Duodenal mucosa (tissue), 2 donors: Measurements from ENCODE around the gene LRFN4.

ENCODE experiments used
- H3K27ac ChIP-seq: one replicate; pipeline ENCODE4 v1.7.0; 2013; ENCODE audit warnings: low read depth, low read length
- H3K27me3 ChIP-seq, 2 donors: one replicate each; pipeline ENCODE4 v1.7.0; 2013; ENCODE audit warnings: low read length in 2 of 2, control low read depth in 1 of 2; ENCODE audit not compliant: insufficient read depth in 2 of 2, control insufficient read depth in 1 of 2
- H3K36me3 ChIP-seq, 2 donors: one replicate each; pipeline ENCODE4 v1.7.0; 2013; ENCODE audit warnings: low read length in 2 of 2, control low read depth in 1 of 2; ENCODE audit not compliant: insufficient read depth in 2 of 2, control insufficient read depth in 1 of 2
- H3K4me1 ChIP-seq, 2 donors: one replicate each; pipeline ENCODE4 v1.7.0; 2013; ENCODE audit warnings: low read length in 2 of 2, control low read depth in 1 of 2; ENCODE audit not compliant: insufficient read depth in 2 of 2, control insufficient read depth in 1 of 2
- H3K4me3 ChIP-seq, 2 donors: one replicate each; pipeline ENCODE4 v1.7.0; 2013; ENCODE audit warnings: low read length in 2 of 2, low read depth in 1 of 2
- H3K9ac ChIP-seq, 2 donors: one replicate each; pipeline ENCODE4 v1.7.0; 2013; ENCODE audit warnings: low read length in 2 of 2, low read depth in 1 of 2
- H3K9me3 ChIP-seq, 2 donors: one replicate each; pipeline ENCODE4 v1.7.0; 2013; ENCODE audit warnings: low read length in 2 of 2, control low read depth in 1 of 2; ENCODE audit not compliant: control insufficient read depth in 1 of 2

LRFN4 gene

GRCh38 chr11:66887526-66887925 lies 30.7 kb downstream of the LRFN4 start:
- H3K27ac ChIP-seq = no peak overlapping the region
- H3K4me1 ChIP-seq = peaks cover 5 to 9% of the 10 kb centered on the region in 2 donors
- H3K9ac ChIP-seq = no peak overlapping the region
- H3K27me3 ChIP-seq = no peaks in the 10 kb centered on the region
- no peaks in the 10 kb centered on the region for H3K9me3 ChIP-seq
- no peaks in the 10 kb centered on the region for H3K36me3 ChIP-seq
- no peak overlapping the region for H3K4me3 ChIP-seq

GRCh38 chr11:66888282-66888681 lies 31.4 kb downstream of the LRFN4 start:
- H3K27ac ChIP-seq = no peak overlapping the region
- H3K36me3 ChIP-seq = no peaks in the 10 kb centered on the region
- no peak overlapping the region for H3K4me3 ChIP-seq
- no peaks in the 10 kb centered on the region for H3K9me3 ChIP-seq
- peaks cover 2 to 5% of the 10 kb centered on the region in 2 donors for H3K4me1 ChIP-seq
- H3K27me3 ChIP-seq = no peaks in the 10 kb centered on the region
- H3K9ac ChIP-seq = no peak overlapping the region

- Histone ChIP-seq H3K4me3 (no peak overlapping the region), H3K9ac (no peak overlapping the region), H3K36me3 (no peaks in the 10 kb centered on the region), H3K9me3 (no peaks in the 10 kb centered on the region), H3K27ac (no peak overlapping the region), H3K27me3 (no peaks in the 10 kb centered on the region), H3K4me1 (peaks cover 0 to 5% of the 10 kb centered on the region in 2 donors)
Measured at GRCh38 chr11:66889960-66890359, 33.1 kb downstream of the LRFN4 start.

- no peak overlapping the region for H3K9ac ChIP-seq
- no peaks in the 10 kb centered on the region for H3K27me3 ChIP-seq
- no peaks in the 10 kb centered on the region for H3K36me3 ChIP-seq
- H3K9me3 ChIP-seq = no peaks in the 10 kb centered on the region
- peaks cover 0 to 5% of the 10 kb centered on the region in 2 donors for H3K4me1 ChIP-seq
- H3K4me3 ChIP-seq = no peak overlapping the region
- H3K27ac ChIP-seq = no peak overlapping the region
Measured at GRCh38 chr11:66891851-66892660, 35.2 kb downstream of the LRFN4 start.

GRCh38 chr11:66892911-66893310 lies 36.0 kb downstream of the LRFN4 start:
- Histone ChIP-seq H3K4me3 (no peak overlapping the region), H3K27ac (no peak overlapping the region), H3K9ac (no peak overlapping the region), H3K36me3 (no peaks in the 10 kb centered on the region), H3K4me1 (peaks cover 0 to 5% of the 10 kb centered on the region in 2 donors), H3K9me3 (no peaks in the 10 kb centered on the region), H3K27me3 (no peaks in the 10 kb centered on the region)

- Histone ChIP-seq H3K9me3 (no peaks in the 10 kb centered on the region), H3K36me3 (no peaks in the 10 kb centered on the region), H3K27ac (no peak overlapping the region), H3K4me1 (peaks cover 0 to 5% of the 10 kb centered on the region in 2 donors), H3K27me3 (no peaks in the 10 kb centered on the region), H3K9ac (no peak overlapping the region), H3K4me3 (no peak overlapping the region)
Measured at GRCh38 chr11:66894141-66894540, 37.3 kb downstream of the LRFN4 start.

GRCh38 chr11:66901964-66902390 lies 45.1 kb downstream of the LRFN4 start:
- no peaks in the 10 kb centered on the region for H3K27me3 ChIP-seq
- peaks cover 3 to 22% of the 10 kb centered on the region in 2 donors for H3K4me1 ChIP-seq
- H3K27ac ChIP-seq = no peak overlapping the region
- no peak overlapping the region for H3K9ac ChIP-seq
- H3K4me3 ChIP-seq = no peak overlapping the region
- H3K9me3 ChIP-seq = no peaks in the 10 kb centered on the region
- H3K36me3 ChIP-seq = no peaks in the 10 kb centered on the region

GRCh38 chr11:66902486-66903177 lies 45.8 kb downstream of the LRFN4 start:
- no peak overlapping the region for H3K27ac ChIP-seq
- H3K4me1 ChIP-seq = peaks cover 3 to 22% of the 10 kb centered on the region in 2 donors
- no peaks in the 10 kb centered on the region for H3K36me3 ChIP-seq

GRCh38 chr11:66904055-66904454 lies 47.2 kb downstream of the LRFN4 start:
- H3K27ac ChIP-seq = no peak overlapping the region
- H3K4me3 ChIP-seq = no peak overlapping the region
- peaks cover 3 to 22% of the 10 kb centered on the region in 2 donors for H3K4me1 ChIP-seq
- H3K9ac ChIP-seq = no peak overlapping the region
- H3K9me3 ChIP-seq = no peaks in the 10 kb centered on the region
- H3K27me3 ChIP-seq = no peaks in the 10 kb centered on the region
- no peaks in the 10 kb centered on the region for H3K36me3 ChIP-seq

More at GRCh38 chr11:66902486-66903177, 45.8 kb downstream of the LRFN4 start:
- Histone ChIP-seq H3K9ac (no peak overlapping the region), H3K4me3 (no peak overlapping the region), H3K27me3 (no peaks in the 10 kb centered on the region), H3K9me3 (no peaks in the 10 kb centered on the region)

GRCh38 chr11:66904561-66904960 lies 47.7 kb downstream of the LRFN4 start:
- no peak overlapping the region for H3K4me3 ChIP-seq
- H3K36me3 ChIP-seq = no peaks in the 10 kb centered on the region
- H3K27me3 ChIP-seq = no peaks in the 10 kb centered on the region
- no peak overlapping the region for H3K9ac ChIP-seq
- peaks cover 3 to 22% of the 10 kb centered on the region in 2 donors for H3K4me1 ChIP-seq
- H3K27ac ChIP-seq = no peak overlapping the region
- H3K9me3 ChIP-seq = no peaks in the 10 kb centered on the region
